Measurements from ENCODE around the gene TFR2. TPM values are rescaled to one million over a fixed set of nuclear protein-coding genes. Genes with fewer than 3 reads are reported as not detected.
"Not testable (repeated sequence)": the region's sequence is repeated elsewhere in the genome, so short reads cannot be mapped to it uniquely, and the experiment has no call there.

Gene TFR2
- total RNA-seq, 8 experiments from 2014 or later = 0.54 to 3.9 (median 2.5) TPM

GRCh38 chr7:100662194-100662776, 20.9 kb upstream of the TFR2 start:
- 5 to 78% (median 65%) methylated on average over 2 to 10 of the region's 12 CpGs; no CpG with 5 or more reads in 2 of the 10 experiments for WGBS, 10 experiments
- in situ Hi-C loops (cut with MboI; ENCODE audit: low pct_unique_long_range_greater_than_20kb in 2 of 9, low sequenced_read_pairs in 9 of 9, unreplicated experiment in 9 of 9); ATAC-seq (replicated peaks in 6 of 8); H3K27ac ChIP-seq; H3K4me1 ChIP-seq (replicated peaks in 1 of 2); H3K4me3 ChIP-seq: not testable (repeated sequence)

- peak within 1 kb of the TSS; percentile 42 to 87 (median 64) for H3K4me3 ChIP-seq
- peak; percentile 85 to 99 (median 98) for ATAC-seq (replicated peaks in 6 of 8)
- peak within 1 kb of the TSS in 1 of 2 donors; percentile 2 for H3K27ac ChIP-seq
- H3K4me1 ChIP-seq (replicated peaks in 1 of 2) = peaks cover 3 to 7% of the 10 kb centered on the region in 2 donors
- in situ Hi-C loops (cut with MboI; ENCODE audit: low pct_unique_long_range_greater_than_20kb in 2 of 9, low sequenced_read_pairs in 9 of 9, unreplicated experiment in 9 of 9) = no loop called here
- 0 to 13% (median 7%) methylated on average over 1 to 10 of the region's 63 CpGs; no CpG with 5 or more reads in 5 of the 10 experiments for WGBS, 10 experiments
Measured at GRCh38 chr7:100655908-100656674, 14.7 kb upstream of the TFR2 start, which contains the start of gene ACTL6B. Gene ACTL6B (minus strand): TSS chr7:100656448. CDS start chr7:100656354, 94 bp downstream.

GRCh38 chr7:100654908-100655831, 13.8 kb upstream of the TFR2 start:
- no peak for ATAC-seq (replicated peaks in 6 of 8)
- WGBS, 10 experiments = 11 to 100% (median 42%) methylated on average over 1 to 7 of the region's 25 CpGs; no CpG with 5 or more reads in 2 of the 10 experiments
- Histone ChIP-seq H3K4me3 (peak overlapping the region; percentile 42 to 87 (median 64)), H3K4me1 (replicated peaks in 1 of 2) (peaks cover 3 to 7% of the 10 kb centered on the region in 2 donors), H3K27ac (no peak overlapping the region)
- in situ Hi-C loops (cut with MboI; ENCODE audit: low pct_unique_long_range_greater_than_20kb in 2 of 9, low sequenced_read_pairs in 9 of 9, unreplicated experiment in 9 of 9) = no loop called here

- ATAC-seq (replicated peaks in 6 of 8) = peak in 6 of 8 experiments; percentile 24 to 98 (median 39)
- in situ Hi-C loops (cut with MboI; ENCODE audit: low pct_unique_long_range_greater_than_20kb in 2 of 9, low sequenced_read_pairs in 9 of 9, unreplicated experiment in 9 of 9) = no loop called here
Measured at GRCh38 chr7:100649826-100650565, 8.6 kb upstream of the TFR2 start.

GRCh38 chr7:100642534-100642907, 1.2 kb upstream of the TFR2 start:
- Histone ChIP-seq H3K4me1 (replicated peaks in 1 of 2) (peaks cover 5 to 9% of the 10 kb centered on the region in 2 donors), H3K27ac (no peak overlapping the region), H3K4me3 (no peak overlapping the region)
- WGBS, 10 experiments = 40% methylated on average over 2 of the region's 11 CpGs; no CpG with 5 or more reads in 9 of the 10 experiments
- in situ Hi-C loops (cut with MboI; ENCODE audit: low pct_unique_long_range_greater_than_20kb in 2 of 9, low sequenced_read_pairs in 9 of 9, unreplicated experiment in 9 of 9) = no loop called here
- ATAC-seq (replicated peaks in 6 of 8) = peak in 3 of 8 experiments; percentile 20 to 50 (median 36)

More at GRCh38 chr7:100649826-100650565, 8.6 kb upstream of the TFR2 start:
- WGBS, 10 experiments = 0 to 100% (median 59%) methylated on average over 2 to 5 of the region's 15 CpGs; no CpG with 5 or more reads in 3 of the 10 experiments
- no peak overlapping the region for H3K4me3 ChIP-seq
- H3K27ac ChIP-seq = no peak overlapping the region
- H3K4me1 ChIP-seq (replicated peaks in 1 of 2) = peaks cover 0 to 2% of the 10 kb centered on the region in 2 donors

- no peak for ATAC-seq (replicated peaks in 6 of 8)
- 40 to 100% (median 97%) methylated on average over 1 to 5 of the region's 10 CpGs; no CpG with 5 or more reads in 6 of the 10 experiments for WGBS, 10 experiments
- in situ Hi-C loops (cut with MboI; ENCODE audit: low pct_unique_long_range_greater_than_20kb in 2 of 9, low sequenced_read_pairs in 9 of 9, unreplicated experiment in 9 of 9) = no loop called here
- Histone ChIP-seq H3K4me3 (no peak overlapping the region), H3K27ac (no peak overlapping the region), H3K4me1 (replicated peaks in 1 of 2) (peaks cover 5 to 9% of the 10 kb centered on the region in 2 donors)
Measured at GRCh38 chr7:100641860-100642533, 645 bp upstream of the TFR2 start.

GRCh38 chr7:100640517-100641440, 573 bp downstream of the TFR2 start:
- in situ Hi-C loops (cut with MboI; ENCODE audit: low pct_unique_long_range_greater_than_20kb in 2 of 9, low sequenced_read_pairs in 9 of 9, unreplicated experiment in 9 of 9) = no loop called here
- ATAC-seq (replicated peaks in 6 of 8) = peak in 1 of 8 experiments; percentile 13

GRCh38 chr7:100639995-100640516, 1.3 kb downstream of the TFR2 start:
- H3K4me1 ChIP-seq (replicated peaks in 1 of 2) = peaks cover 5 to 9% of the 10 kb centered on the region in 2 donors
- 60 to 100% (median 76%) methylated on average over 1 to 14 of the region's 17 CpGs; no CpG with 5 or more reads in 5 of the 10 experiments for WGBS, 10 experiments
- H3K4me3 ChIP-seq = no peak overlapping the region
- no peak for ATAC-seq (replicated peaks in 6 of 8)
- no peak overlapping the region for H3K27ac ChIP-seq
- in situ Hi-C loops (cut with MboI; ENCODE audit: low pct_unique_long_range_greater_than_20kb in 2 of 9, low sequenced_read_pairs in 9 of 9, unreplicated experiment in 9 of 9) = no loop called here

More at GRCh38 chr7:100640517-100641440, 573 bp downstream of the TFR2 start:
- 86% methylated on average over 2 of the region's 24 CpGs; no CpG with 5 or more reads in 9 of the 10 experiments for WGBS, 10 experiments
- Histone ChIP-seq H3K4me3 (no peak overlapping the region), H3K27ac (no peak overlapping the region), H3K4me1 (replicated peaks in 1 of 2) (peaks cover 5 to 9% of the 10 kb centered on the region in 2 donors)

- Histone ChIP-seq H3K4me1 (replicated peaks in 1 of 2) (no peaks in the 10 kb centered on the region), H3K4me3 (peak overlapping the region; percentile 23 to 40 (median 31)), H3K27ac (peak overlapping the region in 1 of 2 donors; percentile 18)
- peak; percentile 84 to 88 (median 86) for ATAC-seq (replicated peaks in 6 of 8)
- in situ Hi-C loops (cut with MboI; ENCODE audit: low pct_unique_long_range_greater_than_20kb in 2 of 9, low sequenced_read_pairs in 9 of 9, unreplicated experiment in 9 of 9) = no loop called here
- WGBS, 10 experiments = 7 to 16% (median 10%) methylated on average over 2 to 5 of the region's 72 CpGs; no CpG with 5 or more reads in 7 of the 10 experiments
Measured at GRCh38 chr7:100632951-100633717, 8.2 kb downstream of the TFR2 start.

GRCh38 chr7:100630066-100630465, 11.3 kb downstream of the TFR2 start:
- Histone ChIP-seq H3K4me3 (no peak overlapping the region), H3K27ac (no peak overlapping the region), H3K4me1 (replicated peaks in 1 of 2) (peaks cover 0 to 3% of the 10 kb centered on the region in 2 donors)
- ATAC-seq (replicated peaks in 6 of 8) = no peak
- WGBS, 10 experiments = 74 to 100% (median 96%) methylated on average over 2 to 4 of the region's 4 CpGs; no CpG with 5 or more reads in 1 of the 10 experiments
- in situ Hi-C loops (cut with MboI; ENCODE audit: low pct_unique_long_range_greater_than_20kb in 2 of 9, low sequenced_read_pairs in 9 of 9, unreplicated experiment in 9 of 9) = no loop called here
